HG02798 (cell line): ENCODE results near the gene LRRC8C.

Source experiments
- ATAC-seq: cut with Tn5 transposase; IDR thresholded peaks from one replicate; pipeline ENCODE4 v1.9.1; 2021; ENCODE audit warnings: mild to moderate bottlenecking; ENCODE audit not compliant: unreplicated experiment, poor library complexity

Gene LRRC8C

DNA sequence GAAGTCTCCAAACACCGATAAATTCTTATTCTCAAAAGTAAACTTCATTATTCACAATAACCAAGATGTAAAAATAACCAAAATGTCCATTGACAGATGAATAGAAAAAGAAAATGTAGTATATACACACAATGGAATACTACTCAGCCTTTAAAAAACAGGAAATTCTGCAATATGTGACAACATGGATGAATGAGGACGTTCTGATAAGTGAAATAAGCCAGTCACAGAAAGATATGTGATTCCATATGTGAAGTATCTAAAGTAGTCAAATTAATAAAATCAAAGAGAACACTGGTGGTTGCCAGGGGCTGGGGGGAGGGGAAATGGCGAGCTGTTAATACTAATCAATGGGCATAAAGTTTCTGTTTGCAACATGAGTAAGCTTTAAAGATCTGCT, 36.0 kb downstream of the LRRC8C start:
- no peak for ATAC-seq

DNA sequence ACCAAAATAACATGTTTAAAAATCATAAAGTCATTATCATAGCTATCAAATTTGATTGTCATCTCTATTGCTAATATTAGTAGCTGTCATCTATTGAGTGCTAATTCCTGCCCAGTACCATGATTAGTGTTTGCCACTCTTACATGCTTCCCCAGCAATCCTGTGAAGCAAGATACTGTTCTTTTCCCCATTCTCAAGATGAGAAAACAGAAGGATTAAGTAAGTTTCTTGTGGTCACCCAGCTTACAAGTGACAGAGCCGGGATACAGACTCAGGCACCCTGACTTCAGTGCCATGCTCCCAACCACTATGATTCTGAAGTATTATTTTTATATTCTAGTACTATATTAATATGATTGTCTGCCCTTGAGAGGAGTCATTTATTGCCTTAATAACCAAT, 36.5 kb downstream of the LRRC8C start:
- no peak for ATAC-seq

DNA sequence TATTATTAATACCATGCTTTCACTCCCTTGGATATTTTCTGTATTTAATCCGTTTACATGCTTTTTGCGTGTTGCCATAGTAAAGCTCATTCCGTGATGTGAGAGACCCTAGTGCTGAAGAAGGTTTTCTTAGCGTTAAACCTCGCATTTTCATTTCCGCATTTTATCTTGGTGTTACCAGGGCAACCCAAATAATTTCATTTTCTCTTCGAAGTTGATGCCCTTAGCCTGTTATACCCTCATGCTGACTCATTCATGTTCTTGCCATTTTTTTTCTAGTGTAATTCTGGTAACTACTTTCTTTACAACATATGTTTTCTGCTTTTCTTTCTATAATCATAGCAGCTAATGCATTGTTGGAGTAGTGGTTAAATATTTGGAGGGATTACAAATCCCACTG, 37.2 kb downstream of the LRRC8C start:
- peak; percentile 98 for ATAC-seq

DNA sequence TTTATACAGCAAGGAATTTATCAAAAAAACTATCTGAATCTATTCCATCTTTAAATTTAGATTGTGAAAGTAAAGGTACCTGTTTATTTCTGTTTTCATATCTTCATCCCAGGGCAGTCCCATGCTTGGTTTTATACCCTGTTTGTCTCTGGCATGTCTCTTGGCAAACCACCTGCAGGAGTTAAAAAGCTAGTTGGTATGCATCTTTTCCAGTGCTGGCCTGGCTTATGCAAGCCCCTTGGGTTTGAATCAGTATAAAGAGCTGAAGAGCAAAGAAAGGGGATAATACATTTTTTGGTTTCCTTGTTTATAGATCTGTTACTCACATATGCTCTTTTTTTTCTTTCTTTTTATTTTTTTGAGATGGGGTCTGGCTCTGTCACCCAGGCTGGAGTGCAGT, 37.8 kb downstream of the LRRC8C start:
- no peak for ATAC-seq

DNA sequence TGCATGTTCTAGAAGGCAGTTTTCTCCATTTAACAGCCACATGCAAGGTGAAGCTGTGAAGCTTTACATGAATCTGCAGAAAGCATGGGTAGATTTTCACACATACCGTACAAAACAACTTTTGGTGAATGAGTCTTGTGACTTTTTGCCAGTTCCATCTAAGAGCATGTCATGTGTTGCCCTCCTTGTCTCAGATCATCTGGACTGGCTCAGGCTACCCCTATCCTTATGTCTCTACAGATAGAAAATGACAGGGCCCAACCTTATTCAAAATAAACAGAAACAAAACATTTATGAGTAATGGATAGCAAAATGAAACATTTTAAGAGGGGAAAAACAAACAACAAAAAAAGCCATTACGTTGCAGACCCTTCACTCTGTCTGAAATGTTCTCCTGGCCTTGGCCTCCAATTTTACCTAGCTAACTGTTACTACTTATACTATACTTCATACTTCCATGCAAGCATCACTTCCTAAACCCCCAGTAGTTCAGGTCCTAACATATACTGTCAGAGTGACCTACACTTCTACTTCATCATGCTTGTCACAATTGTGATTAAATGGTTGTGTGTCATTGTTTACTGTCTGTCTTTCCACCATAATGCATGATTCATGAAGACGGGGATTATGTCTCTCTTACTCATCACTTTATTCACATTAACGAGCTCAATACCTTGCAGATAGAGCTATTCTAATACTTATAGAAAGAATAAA, 39.0 kb downstream of the LRRC8C start:
- no peak for ATAC-seq

DNA sequence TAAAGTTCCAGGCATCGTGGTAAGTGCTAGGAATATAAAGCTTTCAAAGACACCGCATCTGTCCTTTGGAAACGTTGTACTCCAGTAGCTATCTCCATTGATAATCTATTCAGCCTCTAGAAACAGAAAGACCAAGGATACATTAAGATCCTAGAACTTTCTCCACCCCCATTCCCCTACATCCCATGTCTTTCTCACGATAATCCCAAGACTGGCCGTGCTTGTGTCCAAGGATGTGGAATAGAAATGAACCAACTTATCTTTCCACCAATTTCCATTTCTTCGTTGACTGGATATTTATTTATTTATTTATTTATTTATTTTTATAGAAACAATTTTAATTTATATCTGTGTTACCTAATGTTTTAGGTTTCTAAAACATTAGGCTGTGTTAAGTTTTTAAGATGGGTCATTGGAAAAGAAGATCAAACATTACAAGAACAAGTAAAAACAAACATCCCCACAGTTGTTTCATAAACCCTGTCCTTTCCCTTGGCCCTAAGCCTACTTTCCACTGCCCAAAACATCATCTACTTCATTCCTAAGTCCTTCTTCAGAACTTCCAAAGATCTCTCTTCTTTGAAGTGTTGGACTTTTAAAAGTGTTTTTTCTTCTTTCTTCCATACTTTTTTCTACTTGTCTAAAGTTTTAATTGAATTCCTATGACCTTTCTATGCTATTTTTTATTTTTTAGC, 39.7 kb downstream of the LRRC8C start:
- no peak for ATAC-seq

DNA sequence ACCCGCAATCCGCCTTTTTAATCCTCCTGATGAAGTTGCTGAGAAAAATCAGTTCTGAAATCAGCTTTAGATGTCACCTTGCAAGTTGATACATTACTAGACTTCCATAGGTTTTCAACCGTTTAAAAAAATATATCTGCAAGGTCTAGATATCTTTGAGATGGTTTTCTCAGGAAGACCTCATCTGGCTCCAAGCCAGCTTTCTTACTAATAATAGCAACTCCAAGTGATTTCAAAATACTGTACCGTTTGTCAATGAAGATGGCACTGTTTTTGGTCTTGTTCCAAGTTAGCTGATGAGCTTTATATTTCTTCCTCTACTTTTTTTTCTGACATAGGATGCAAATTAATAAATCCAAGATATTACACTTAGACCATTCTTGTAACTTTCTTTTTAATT, 40.3 kb downstream of the LRRC8C start:
- no peak for ATAC-seq

DNA sequence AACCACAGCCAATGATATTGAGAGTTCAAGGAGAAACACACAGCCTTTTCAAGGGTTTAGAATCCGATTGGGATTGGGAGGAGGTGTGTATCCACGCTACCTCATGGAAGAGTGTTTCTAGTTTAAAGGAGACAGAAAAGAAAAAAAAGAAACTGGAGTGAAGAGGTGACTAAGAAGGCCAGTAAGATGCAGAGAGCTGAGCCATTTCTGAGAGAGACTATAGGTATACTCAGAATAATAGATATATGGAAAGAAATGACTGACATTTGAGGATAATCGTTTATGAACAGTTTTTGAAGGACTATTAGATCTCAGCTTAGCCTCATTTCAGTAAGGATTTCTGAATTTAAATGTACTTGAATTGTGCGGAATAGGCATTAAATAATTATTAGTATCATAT, 42.8 kb downstream of the LRRC8C start:
- no peak for ATAC-seq

DNA sequence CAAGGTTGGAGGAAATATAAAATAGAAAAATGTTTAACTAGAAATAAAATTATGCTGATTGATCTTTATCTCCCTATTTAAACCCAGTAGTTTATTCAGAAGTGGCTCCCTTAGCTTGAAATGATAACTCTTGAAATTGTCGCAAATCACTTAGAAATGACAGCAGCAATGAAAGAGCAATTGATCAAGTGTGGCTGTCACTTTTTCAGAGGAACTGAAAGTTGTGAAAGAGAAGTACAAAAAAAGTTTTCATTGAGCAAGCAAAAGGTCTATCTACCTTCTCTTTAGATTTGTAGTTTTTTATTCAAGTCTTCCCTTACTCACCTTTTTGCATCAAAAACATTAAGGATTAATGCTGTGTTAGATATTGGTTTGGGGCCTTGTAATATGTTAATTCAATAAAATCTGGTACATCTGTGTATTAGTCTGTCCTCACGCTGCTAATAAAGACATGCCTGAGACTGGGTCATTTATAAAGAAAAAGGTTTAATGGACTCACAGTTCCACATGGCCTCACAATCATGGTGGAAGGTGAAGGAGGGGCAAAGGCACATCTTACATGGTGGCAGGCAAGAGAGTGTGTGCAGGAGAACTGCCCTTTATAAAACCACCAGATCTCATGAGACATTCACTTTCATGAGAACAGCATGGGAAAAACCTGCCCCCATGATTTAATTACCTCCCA, 48.3 kb downstream of the LRRC8C start:
- ATAC-seq: peak; percentile 68

DNA sequence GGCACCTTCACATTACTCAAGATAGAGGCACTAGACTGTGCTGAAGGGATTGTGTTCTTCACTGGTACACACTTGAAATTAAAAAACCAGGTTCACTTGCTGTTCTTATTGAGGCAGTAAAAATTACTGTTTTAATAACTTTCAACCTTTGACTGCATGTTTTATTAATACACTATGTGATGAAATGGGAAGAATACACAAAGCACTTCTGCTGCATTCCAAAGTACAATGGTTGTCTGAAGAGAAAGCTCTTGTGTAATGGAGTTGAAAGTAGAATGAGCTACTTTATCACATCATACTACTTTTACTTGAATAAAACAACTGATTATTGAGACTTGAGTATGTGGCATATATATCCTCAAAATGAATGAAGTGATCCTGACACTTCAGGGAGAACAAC, 49.7 kb downstream of the LRRC8C start:
- no peak for ATAC-seq

DNA sequence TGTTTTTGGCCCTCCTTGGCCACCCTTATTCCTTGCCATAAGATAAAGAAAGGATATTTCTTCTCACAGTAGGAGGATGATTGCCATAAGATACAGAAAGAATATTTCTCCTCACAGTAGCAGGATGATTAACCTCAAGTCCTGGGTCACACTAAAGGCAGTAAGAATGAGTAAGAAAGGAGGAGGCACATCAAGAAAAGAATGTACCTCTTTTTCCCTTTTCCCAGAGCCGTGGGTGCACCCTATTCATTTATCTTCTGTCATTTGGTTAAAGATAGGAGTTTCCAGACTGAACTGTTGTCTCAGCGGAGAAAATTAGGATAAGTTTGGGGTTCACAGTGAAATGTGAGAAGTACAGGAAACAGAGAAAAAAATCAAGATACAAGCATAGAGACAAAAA, 52.5 kb downstream of the LRRC8C start:
- ATAC-seq: no peak

DNA sequence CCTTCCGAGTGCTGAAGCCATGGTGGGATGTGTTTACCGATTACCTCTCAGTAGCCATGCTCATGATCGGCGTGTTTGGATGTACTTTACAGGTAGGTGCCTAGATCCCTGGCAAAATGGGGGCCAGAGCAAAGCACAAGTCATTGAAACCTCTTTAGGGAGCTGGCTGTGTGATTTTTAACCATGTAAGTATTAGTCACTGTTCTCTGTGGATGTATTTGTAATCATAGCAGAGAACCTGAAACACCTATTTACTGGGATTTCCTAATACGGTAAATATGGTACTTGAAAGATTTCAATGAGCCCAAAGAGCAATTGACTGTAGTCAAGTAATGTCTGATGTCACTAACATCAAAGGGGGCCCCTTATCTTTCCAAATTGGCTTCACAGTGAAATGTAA, 53.6 kb downstream of the LRRC8C start:
- no peak for ATAC-seq

DNA sequence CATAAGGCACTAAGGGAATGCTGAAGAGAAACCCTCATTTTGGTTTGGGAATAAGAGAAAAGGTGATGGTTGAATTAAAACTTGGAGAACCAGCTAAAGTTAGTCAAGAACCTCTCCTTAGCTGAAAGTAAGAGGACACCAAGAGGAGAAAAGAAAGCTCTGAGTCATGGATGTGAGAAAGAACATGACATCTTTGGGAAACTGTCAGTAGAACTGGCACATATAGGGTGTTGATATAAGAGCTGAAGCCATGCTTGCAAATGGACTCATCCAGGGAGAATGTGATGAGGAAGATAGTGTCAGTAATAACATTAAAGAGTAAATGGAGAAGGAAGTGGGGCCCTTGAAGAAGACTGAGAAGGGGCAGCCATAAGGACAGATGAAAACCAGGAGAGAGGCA, 54.3 kb downstream of the LRRC8C start:
- no peak for ATAC-seq

DNA sequence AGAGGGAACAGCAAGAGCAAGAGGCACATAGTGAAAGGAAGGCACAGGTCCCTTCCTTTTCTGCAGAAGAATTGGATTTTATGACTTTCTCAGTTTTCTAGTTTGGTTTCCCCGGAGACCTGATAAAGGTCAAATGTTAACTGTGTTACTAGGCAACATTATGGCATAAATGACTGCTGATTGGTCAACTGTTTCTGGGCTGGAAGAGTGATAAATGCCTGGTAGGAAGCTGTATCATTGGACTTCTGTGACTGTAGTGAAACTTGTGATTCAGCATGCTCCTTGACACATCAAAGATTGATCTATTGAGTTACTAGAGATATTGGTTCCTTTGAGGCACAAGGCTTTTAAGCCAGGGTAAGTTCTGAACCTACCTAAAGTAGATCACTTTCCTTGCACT, 55.7 kb downstream of the LRRC8C start:
- ATAC-seq: no peak

DNA sequence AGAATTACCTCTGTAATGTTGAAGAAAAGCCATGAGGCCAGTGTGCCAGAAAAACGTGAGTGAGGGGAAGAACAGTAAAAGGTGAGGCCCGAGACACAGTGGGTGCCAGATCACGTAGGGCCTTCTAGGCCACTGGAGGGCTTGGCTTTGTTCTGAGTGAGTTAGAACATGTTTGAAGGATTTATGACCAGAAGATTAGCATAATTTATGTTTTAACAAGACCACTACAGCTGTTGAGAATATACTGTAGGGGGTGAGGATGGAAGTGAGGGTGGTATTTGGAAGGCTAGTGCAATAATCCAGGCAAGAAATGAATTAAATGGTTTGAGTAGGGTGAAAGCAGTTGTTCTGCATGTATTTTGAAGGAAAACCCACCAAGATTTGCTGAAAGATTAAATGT, 56.3 kb downstream of the LRRC8C start:
- no peak for ATAC-seq

DNA sequence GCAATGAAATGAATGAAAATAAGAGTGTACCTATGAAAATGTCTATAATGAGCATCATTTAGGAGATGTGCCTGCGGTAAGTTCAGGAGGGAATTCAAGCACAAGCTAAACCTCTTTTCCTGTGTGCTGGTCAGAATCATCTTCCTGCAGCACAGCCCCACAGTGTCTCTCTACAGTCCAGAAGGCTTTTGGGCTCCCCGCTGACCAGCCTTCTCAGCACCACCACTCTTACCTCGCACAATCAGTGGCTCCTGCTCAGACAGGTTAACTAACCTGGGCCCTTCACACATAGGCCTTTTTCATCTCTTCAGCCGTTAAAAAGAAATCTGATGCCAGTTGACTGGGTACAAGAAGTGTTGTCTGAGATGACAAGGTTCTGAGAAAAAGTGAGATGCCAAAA, 57.7 kb downstream of the LRRC8C start:
- no peak for ATAC-seq

DNA sequence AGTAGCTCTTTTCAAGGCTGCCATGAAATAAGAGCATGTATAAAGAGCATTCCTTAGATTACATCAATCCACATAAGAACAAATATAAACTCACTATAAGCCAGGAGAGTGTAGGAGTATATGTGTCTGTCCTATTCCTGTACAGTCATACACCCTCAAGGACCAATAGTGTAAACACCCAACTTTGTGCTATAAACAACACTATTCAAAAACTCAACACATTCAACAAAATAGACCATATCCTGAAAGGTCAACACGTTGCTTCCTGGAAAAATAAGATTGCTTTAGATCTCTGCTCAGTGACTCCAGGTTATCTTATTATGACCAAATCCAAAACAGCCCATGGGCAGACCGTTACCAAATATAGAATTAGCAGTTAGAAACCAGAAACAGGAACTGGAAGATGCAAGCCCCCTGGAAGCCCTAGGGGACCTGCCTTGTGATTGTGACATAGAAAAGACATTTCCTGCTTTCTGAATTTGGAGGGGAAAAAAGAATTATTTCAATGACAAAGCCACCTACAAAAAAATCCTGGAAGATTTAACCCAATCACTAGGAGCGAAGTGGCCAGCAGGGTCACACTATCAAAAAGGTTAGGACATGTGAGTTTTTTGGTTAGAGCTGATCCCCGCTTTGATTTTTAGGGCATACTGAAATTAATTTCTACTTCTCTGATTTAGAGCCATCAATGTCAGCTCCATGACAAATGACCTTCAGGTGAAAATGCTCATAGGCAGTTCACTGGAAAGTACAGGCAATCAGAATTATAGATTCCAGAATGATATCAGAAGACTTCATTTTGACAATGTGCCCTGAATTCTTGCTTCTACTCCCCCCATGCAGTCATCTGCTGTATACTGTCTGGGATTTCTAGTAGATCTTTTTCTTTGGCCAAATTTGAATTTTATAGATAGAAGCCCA, 59.9 kb downstream of the LRRC8C start:
- peak; percentile 57 for ATAC-seq

DNA sequence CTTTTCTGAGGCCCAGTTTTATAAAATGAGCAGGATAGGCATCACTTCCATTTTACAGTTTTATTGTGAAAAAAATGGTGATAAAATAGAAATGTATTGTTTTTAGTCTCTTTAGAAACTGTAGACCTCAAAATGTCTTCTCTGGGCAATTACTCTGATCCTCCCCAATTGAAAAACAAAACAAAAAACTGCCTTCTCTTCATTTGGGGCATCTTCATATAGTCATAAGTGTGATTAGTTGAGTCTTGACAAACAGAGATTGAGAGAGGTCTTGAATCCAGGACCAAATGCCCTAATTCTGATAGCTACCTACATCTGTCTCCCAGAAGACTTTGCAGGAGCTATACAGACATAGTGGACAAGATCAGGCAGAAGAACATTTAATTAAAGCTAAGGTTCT, 62.9 kb downstream of the LRRC8C start:
- ATAC-seq: no peak

DNA sequence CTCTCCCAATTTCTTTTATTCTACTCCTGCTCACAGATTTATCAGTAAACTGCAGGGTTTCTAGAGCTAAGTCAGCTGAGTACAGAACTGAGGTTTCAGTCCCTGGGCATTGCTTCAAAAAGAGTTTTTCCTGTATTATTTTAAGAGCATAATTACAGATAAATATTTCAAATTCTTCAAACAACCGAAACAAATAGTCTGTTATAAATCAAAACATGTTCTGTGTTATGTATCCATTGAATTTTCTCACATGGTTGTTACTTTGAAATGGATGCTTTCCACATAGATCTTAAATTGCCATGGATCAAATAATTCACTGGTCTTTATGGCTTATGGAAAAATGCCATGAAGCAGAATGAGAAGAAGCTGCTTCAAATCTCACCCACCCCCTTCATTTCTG, 64.5 kb downstream of the LRRC8C start:
- no peak for ATAC-seq

DNA sequence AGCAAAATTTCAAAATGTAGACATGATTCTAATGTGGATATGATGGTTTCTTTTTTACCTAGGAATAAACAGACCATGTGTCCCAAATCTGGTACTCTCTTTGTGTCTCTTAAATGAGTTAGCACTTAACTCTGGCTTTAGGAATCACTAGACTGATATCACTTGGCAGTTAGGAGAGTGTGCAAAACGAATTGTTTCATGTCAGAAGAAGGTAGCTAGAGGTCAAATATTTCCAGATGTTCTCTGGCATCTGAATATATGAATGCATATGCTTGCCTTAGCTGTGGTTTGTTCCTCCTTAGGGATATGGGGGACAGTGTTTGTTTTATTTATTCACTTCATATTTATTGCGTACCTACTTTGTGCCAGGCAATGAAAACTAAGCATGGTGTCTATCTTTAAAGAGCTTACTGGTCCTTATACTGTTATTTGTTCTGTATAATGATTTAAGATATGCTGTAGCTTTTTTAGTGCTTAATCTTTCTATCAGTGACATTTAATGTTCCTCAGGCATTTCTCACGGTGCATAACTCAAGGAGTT, 65.2 kb downstream of the LRRC8C start:
- no peak for ATAC-seq
